Measurements from ENCODE around the gene HTR4. TPM values are rescaled to one million over a fixed set of nuclear protein-coding genes. Genes with fewer than 3 reads are reported as not detected.

The HTR4 gene
- total RNA-seq, 1 donor from 2014 or later: not detected

GRCh38 chr5:148640471-148640870 lies 13.9 kb downstream of the HTR4 start:
- Mint-ChIP-seq H3K4me1 (ENCODE audit: low read depth) (no peaks in the 10 kb centered on the region), H3K9me3 (ENCODE audit: low read depth) (no peaks in the 10 kb centered on the region), H3K4me3 (ENCODE audit: low read depth) (no peak overlapping the region), H3K27ac (no peak overlapping the region), H3K36me3 (ENCODE audit: insufficient read depth) (no peaks in the 10 kb centered on the region), H3K27me3 (peaks cover 16% of the 10 kb centered on the region)
- DNase-seq (ENCODE audit: low spot score, unreplicated experiment): no peak
- TF ChIP-seq, protein P1, sequence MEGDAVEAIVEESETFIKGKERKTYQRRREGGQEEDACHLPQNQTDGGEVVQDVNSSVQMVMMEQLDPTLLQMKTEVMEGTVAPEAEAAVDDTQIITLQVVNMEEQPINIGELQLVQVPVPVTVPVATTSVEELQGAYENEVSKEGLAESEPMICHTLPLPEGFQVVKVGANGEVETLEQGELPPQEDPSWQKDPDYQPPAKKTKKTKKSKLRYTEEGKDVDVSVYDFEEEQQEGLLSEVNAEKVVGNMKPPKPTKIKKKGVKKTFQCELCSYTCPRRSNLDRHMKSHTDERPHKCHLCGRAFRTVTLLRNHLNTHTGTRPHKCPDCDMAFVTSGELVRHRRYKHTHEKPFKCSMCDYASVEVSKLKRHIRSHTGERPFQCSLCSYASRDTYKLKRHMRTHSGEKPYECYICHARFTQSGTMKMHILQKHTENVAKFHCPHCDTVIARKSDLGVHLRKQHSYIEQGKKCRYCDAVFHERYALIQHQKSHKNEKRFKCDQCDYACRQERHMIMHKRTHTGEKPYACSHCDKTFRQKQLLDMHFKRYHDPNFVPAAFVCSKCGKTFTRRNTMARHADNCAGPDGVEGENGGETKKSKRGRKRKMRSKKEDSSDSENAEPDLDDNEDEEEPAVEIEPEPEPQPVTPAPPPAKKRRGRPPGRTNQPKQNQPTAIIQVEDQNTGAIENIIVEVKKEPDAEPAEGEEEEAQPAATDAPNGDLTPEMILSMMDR (IDR thresholded peaks at IDR 0.05; ENCODE audit: unreplicated experiment): no peak

DNA sequence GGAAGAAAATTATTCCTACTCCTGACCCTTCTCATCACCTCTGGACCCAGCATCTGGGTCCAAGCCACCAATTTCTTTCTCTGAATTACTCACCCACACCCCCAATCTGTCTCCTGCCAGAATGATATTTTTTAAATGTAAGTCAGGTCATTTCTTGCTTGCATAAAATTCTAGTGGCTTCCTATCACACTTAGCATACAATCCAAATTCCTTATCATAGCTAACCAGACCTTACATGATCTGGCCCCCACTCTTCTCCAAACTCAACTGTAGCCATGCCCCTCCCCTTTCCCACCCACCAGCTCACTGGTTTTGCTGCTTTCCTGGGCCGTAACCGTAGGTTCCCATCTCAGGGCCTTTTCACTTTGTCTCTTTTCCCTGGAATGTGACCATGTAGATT lies 15.2 kb downstream of the HTR4 start:
- Mint-ChIP-seq H3K27ac (no peak overlapping the region), H3K36me3 (ENCODE audit: insufficient read depth) (no peaks in the 10 kb centered on the region), H3K27me3 (peaks cover 21% of the 10 kb centered on the region), H3K4me1 (ENCODE audit: low read depth) (no peaks in the 10 kb centered on the region), H3K9me3 (ENCODE audit: low read depth) (no peaks in the 10 kb centered on the region), H3K4me3 (ENCODE audit: low read depth) (no peak overlapping the region)
- TF ChIP-seq, protein P1 (IDR thresholded peaks at IDR 0.05; ENCODE audit: unreplicated experiment): no peak
- no peak for DNase-seq (ENCODE audit: low spot score, unreplicated experiment)

DNA sequence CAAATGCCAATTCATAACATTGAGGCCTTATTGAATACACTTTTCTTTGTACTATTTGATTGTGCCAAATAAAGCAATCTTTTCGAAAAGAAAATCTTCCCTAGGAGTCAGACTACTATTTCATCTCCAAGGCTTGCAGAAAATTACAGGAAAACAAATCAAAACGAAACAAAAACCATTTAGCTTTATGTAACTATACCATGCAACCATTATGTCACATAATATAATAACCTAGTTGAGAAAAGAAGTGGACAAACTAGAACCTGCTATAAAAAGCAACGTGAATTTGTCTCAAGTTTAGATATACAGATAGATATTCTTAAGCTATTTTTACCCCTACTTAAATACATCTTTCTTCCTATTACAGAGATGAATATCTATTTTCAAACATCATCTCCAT lies 18.0 kb downstream of the HTR4 start:
- H3K4me3 Mint-ChIP-seq (ENCODE audit: low read depth): no peak overlapping the region
- H3K9me3 Mint-ChIP-seq (ENCODE audit: low read depth): no peaks in the 10 kb centered on the region
- H3K27ac Mint-ChIP-seq: no peak overlapping the region
- no peaks in the 10 kb centered on the region for H3K36me3 Mint-ChIP-seq (ENCODE audit: insufficient read depth)
- DNase-seq (ENCODE audit: low spot score, unreplicated experiment): no peak
- peaks cover 37% of the 10 kb centered on the region for H3K27me3 Mint-ChIP-seq
- TF ChIP-seq, protein P1 (IDR thresholded peaks at IDR 0.05; ENCODE audit: unreplicated experiment): no peak
- H3K4me1 Mint-ChIP-seq (ENCODE audit: low read depth): no peaks in the 10 kb centered on the region

DNA sequence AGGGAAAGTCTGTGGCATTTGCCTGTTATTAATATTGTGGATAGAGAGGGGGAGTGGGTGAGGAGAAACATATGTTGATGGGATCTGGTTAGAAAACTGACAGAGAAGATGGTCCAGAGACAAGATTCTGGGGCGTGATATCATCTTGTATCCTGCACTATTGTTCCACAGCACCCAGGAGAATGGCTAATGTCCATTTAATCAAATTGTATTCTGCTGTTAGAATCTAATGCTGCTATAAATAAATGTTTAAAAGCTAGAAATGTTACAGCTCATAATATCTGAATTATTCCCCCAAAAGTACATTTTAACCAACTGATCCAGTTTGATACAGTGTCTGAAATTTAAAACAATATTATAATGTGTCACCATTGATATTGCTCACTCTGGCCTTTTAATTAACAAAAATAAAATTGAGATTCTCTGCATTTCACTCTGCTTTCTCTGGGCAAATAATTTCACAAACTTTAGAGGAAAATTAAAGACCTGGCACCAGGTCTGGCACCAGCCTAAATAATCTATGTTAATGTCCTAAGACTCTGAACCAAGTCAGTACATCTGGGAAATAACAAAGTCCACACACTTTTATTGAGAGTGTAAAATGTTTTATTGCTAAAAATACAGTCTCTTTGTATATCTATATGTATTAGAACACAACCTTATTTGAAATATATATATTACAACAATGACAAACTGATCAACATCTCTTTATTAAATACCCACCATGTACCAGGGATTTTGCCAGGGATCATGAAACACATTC lies 18.8 kb downstream of the HTR4 start:
- TF ChIP-seq, protein P1 (IDR thresholded peaks at IDR 0.05; ENCODE audit: unreplicated experiment): no peak
- Mint-ChIP-seq H3K27ac (no peak overlapping the region), H3K36me3 (ENCODE audit: insufficient read depth) (no peaks in the 10 kb centered on the region), H3K4me1 (ENCODE audit: low read depth) (no peaks in the 10 kb centered on the region), H3K4me3 (ENCODE audit: low read depth) (no peak overlapping the region), H3K9me3 (ENCODE audit: low read depth) (no peaks in the 10 kb centered on the region), H3K27me3 (peaks cover 45% of the 10 kb centered on the region)
- no peak for DNase-seq (ENCODE audit: low spot score, unreplicated experiment)

GRCh38 chr5:148633067-148633377 lies 21.3 kb downstream of the HTR4 start:
- Mint-ChIP-seq H3K27ac (no peak overlapping the region), H3K36me3 (ENCODE audit: insufficient read depth) (no peaks in the 10 kb centered on the region), H3K9me3 (ENCODE audit: low read depth) (no peaks in the 10 kb centered on the region), H3K4me1 (ENCODE audit: low read depth) (peaks cover 2% of the 10 kb centered on the region), H3K4me3 (ENCODE audit: low read depth) (no peak overlapping the region), H3K27me3 (peaks cover 57% of the 10 kb centered on the region)
- no peak for DNase-seq (ENCODE audit: low spot score, unreplicated experiment)
- TF ChIP-seq, protein P1 (IDR thresholded peaks at IDR 0.05; ENCODE audit: unreplicated experiment): no peak
